Endothelial cell (in vitro differentiated cells): Measurements from ENCODE around the gene PCSK5. TPM values are rescaled to one million over a fixed set of nuclear protein-coding genes. Genes with fewer than 3 reads are reported as not detected.

Experiments used
- DNase-seq: peaks from one replicate; pipeline ENCODE4 v3.0.0; 2021; ENCODE audit warnings: low spot score
- H3K27ac Mint-ChIP-seq: one replicate; pipeline ENCODE4 v1.8.0; 2021; ENCODE audit warnings: mixed read lengths, inconsistent platforms; ENCODE audit not compliant: unreplicated experiment
- H3K27me3 Mint-ChIP-seq: one replicate; pipeline ENCODE4 v1.8.0; 2021; ENCODE audit warnings: mild to moderate bottlenecking, moderate library complexity, mixed read lengths, inconsistent platforms; ENCODE audit not compliant: unreplicated experiment
- H3K36me3 Mint-ChIP-seq: one replicate; pipeline ENCODE4 v1.8.0; 2021; ENCODE audit warnings: mild to moderate bottlenecking, low read depth, mixed read lengths, inconsistent platforms; ENCODE audit not compliant: unreplicated experiment
- H3K4me1 Mint-ChIP-seq: one replicate; pipeline ENCODE4 v1.8.0; 2021; ENCODE audit warnings: mild to moderate bottlenecking, mixed read lengths, inconsistent platforms; ENCODE audit not compliant: unreplicated experiment
- H3K4me3 Mint-ChIP-seq: one replicate; pipeline ENCODE4 v1.8.0; 2021; ENCODE audit warnings: mild to moderate bottlenecking, mixed read lengths, inconsistent platforms; ENCODE audit not compliant: unreplicated experiment
- H3K9me3 Mint-ChIP-seq: one replicate; pipeline ENCODE4 v1.8.0; 2021; ENCODE audit warnings: mixed read lengths, inconsistent platforms; ENCODE audit not compliant: unreplicated experiment
- total RNA-seq: library from RNA; stranded (reverse); fragmentation: NEBNext Ultra II Directional; extraction: Animal tissue kit (Norgen Biotek cat#: 25700); gene quantifications from one replicate; pipeline ENCODE4 v1.2.1, GENCODE V29; 2021; ENCODE audit not compliant: unreplicated experiment
- TF ChIP-seq, protein P1 (sequence below): fragments of 200-600 bp; sonication (generic); IDR thresholded peaks from one replicate; pipeline ENCODE4 v1.5.0; 2021; ENCODE audit warnings: antibody characterized with exemption; ENCODE audit not compliant: unreplicated experiment

PCSK5 gene
- total RNA-seq, 1 donor from 2014 or later: 3.1 TPM

- H3K27me3 Mint-ChIP-seq: peaks cover 1% of the 10 kb centered on the region
- no peak overlapping the region for H3K4me3 Mint-ChIP-seq
- H3K36me3 Mint-ChIP-seq: no peaks in the 10 kb centered on the region
- DNase-seq: no peak
- TF ChIP-seq, protein P1, sequence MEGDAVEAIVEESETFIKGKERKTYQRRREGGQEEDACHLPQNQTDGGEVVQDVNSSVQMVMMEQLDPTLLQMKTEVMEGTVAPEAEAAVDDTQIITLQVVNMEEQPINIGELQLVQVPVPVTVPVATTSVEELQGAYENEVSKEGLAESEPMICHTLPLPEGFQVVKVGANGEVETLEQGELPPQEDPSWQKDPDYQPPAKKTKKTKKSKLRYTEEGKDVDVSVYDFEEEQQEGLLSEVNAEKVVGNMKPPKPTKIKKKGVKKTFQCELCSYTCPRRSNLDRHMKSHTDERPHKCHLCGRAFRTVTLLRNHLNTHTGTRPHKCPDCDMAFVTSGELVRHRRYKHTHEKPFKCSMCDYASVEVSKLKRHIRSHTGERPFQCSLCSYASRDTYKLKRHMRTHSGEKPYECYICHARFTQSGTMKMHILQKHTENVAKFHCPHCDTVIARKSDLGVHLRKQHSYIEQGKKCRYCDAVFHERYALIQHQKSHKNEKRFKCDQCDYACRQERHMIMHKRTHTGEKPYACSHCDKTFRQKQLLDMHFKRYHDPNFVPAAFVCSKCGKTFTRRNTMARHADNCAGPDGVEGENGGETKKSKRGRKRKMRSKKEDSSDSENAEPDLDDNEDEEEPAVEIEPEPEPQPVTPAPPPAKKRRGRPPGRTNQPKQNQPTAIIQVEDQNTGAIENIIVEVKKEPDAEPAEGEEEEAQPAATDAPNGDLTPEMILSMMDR: no peak
- H3K9me3 Mint-ChIP-seq: no peaks in the 10 kb centered on the region
- H3K4me1 Mint-ChIP-seq: no peaks in the 10 kb centered on the region
- no peak overlapping the region for H3K27ac Mint-ChIP-seq
Measured at GRCh38 chr9:75850459-75851200, 39.8 kb upstream of the PCSK5 start.

DNA sequence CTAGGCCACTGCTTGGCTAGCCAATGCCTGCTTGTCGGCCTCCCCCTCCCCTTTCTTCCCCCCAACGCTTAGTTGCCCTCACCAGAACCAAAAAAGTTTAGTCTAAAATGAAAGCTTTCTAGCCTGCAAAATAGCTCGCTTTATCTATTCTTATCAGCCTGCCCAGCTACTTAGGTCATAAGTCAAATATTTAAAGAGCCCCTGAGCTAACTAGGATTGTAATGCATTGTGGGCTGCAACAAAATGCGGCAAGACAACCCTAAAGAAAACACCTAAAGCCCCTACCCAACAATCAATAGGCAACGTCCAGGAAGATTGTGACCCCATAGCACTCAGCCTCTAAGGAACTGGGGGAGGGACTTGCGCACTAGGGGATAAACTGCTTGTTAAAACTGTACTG is 38.6 kb upstream of the PCSK5 start:
- Mint-ChIP-seq H3K4me3 (no peak overlapping the region), H3K36me3 (no peaks in the 10 kb centered on the region), H3K9me3 (no peaks in the 10 kb centered on the region), H3K4me1 (peaks cover 6% of the 10 kb centered on the region), H3K27me3 (peaks cover 1% of the 10 kb centered on the region), H3K27ac (no peak overlapping the region)
- TF ChIP-seq, protein P1: no peak
- no peak for DNase-seq

- Mint-ChIP-seq H3K4me3 (no peak overlapping the region), H3K36me3 (no peaks in the 10 kb centered on the region), H3K27ac (no peak overlapping the region), H3K27me3 (peaks cover 1% of the 10 kb centered on the region), H3K4me1 (peaks cover 6% of the 10 kb centered on the region), H3K9me3 (no peaks in the 10 kb centered on the region)
- TF ChIP-seq, protein P1: no peak
- DNase-seq: no peak
Measured at GRCh38 chr9:75852746-75853145, 37.7 kb upstream of the PCSK5 start.

- Mint-ChIP-seq H3K36me3 (no peaks in the 10 kb centered on the region), H3K27ac (no peak overlapping the region), H3K4me3 (no peak overlapping the region), H3K9me3 (no peaks in the 10 kb centered on the region), H3K4me1 (peaks cover 6% of the 10 kb centered on the region), H3K27me3 (peaks cover 1% of the 10 kb centered on the region)
- peak; percentile 30 for DNase-seq
- TF ChIP-seq, protein P1: peak; percentile 46
Measured at GRCh38 chr9:75855509-75855908, 35.0 kb upstream of the PCSK5 start.

DNA sequence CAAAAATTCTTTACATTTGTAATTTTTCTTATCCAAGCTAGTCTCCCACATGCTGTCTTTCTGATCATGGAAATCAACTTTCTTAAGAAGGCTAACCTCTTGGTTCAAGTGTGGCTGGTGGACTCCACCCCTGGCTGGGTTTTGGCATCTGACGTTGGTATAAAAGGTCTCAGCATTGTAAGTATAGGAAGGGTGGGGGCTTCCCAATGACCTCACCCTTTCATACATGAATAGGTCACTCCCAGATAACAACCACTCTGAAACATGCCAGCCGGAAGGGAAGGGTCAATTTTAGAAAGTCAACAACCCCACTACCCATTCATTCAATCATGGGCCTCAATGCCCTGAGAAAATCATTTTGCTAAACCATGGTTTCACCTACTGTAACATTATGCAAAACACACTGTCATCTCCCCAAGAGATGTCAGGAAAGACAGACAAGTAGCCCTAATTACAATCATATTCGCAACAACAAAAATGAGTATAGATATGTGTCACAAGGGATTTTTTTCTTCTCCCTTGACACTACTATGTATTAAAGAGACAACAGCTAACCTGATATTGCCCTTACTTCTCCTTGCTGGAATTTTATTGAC is 31.9 kb upstream of the PCSK5 start:
- no peaks in the 10 kb centered on the region for H3K27me3 Mint-ChIP-seq
- H3K4me3 Mint-ChIP-seq: no peak overlapping the region
- TF ChIP-seq, protein P1: no peak
- H3K9me3 Mint-ChIP-seq: no peaks in the 10 kb centered on the region
- H3K36me3 Mint-ChIP-seq: no peaks in the 10 kb centered on the region
- H3K4me1 Mint-ChIP-seq: peaks cover 6% of the 10 kb centered on the region
- DNase-seq: no peak
- H3K27ac Mint-ChIP-seq: no peak overlapping the region
